ENCODE data around the gene FAAP20.

GRCh38 chr1:2195785-2196184 is 1.2 kb upstream of the FAAP20 start:
- TF ChIP-seq POLR2A (IDR thresholded peaks at IDR 0.05; ENCODE audit: low read depth, low read length): no peak
- TF ChIP-seq SPI1 (IDR thresholded peaks at IDR 0.05; ENCODE audit: low read depth, low read length): no peak
- no peak for TF ChIP-seq POLR2AphosphoS5 (IDR thresholded peaks at IDR 0.05; ENCODE audit: low read depth, low read length)
- no peak for TF ChIP-seq TAF1 (IDR thresholded peaks at IDR 0.05; ENCODE audit: low read depth, low read length)

Measured in GM12891 (cell line).